IMR-90 (cell line): Measurements from ENCODE around the gene OR6S1. TPM values are rescaled to one million over a fixed set of nuclear protein-coding genes. Genes with fewer than 3 reads are reported as not detected.

ENCODE experiments used
- ATAC-seq: fragments of 200-7000 bp; cut with Tn5 transposase; 2 replicates; pipeline ENCODE4 v1.9.1; 2020; ENCODE audit warnings: low read depth, mild to moderate bottlenecking, moderate library complexity
- BruUV-seq: library from RNA; stranded (reverse); fragments of 400-500 nt; replicated peaks from 2 replicates; lab custom pipeline; 2021; lab: Mats Ljungman, UMichigan
- CTCF ChIA-PET: fragments of 300-600 bp; formaldehyde crosslinking; extraction: SDS; loops from one replicate; lab custom pipeline; 2021; ENCODE audit warnings: antibody characterized with exemption; lab: Yijun Ruan, JAX
- POLR2A ChIA-PET: fragments of 300-600 bp; sonication (Branson Sonifier 250); formaldehyde crosslinking; loops from one replicate; lab custom pipeline; 2022; ENCODE audit warnings: antibody characterized with exemption; ENCODE audit not compliant: unreplicated experiment; lab: Charles Lee
- DNase-seq: peaks from one replicate; pipeline ENCODE4 v3.0.0; 2013
- H2AFZ ChIP-seq: replicated peaks from 2 replicates; pipeline ENCODE3; 2013; ENCODE audit warnings: low read length, mild to moderate bottlenecking; ENCODE audit not compliant: poor library complexity
- H2AK5ac ChIP-seq: 2 replicates; pipeline ENCODE4 v1.6.1; 2013; ENCODE audit warnings: low read depth, low read length, inconsistent platforms
- H2AK9ac ChIP-seq: replicated peaks from 2 replicates; pipeline ENCODE3; 2013; ENCODE audit warnings: mild to moderate bottlenecking, low read depth, low read length, moderate library complexity; ENCODE audit not compliant: poor library complexity
- H2BK120ac ChIP-seq: 2 replicates; pipeline ENCODE4 v1.6.1; 2013; ENCODE audit warnings: low read depth, low read length, inconsistent platforms
- H2BK15ac ChIP-seq: 3 replicates; pipeline ENCODE4 v1.6.1; 2013; ENCODE audit warnings: low read depth, low read length, inconsistent platforms
- H2BK20ac ChIP-seq: 2 replicates; pipeline ENCODE4 v1.6.1; 2013; ENCODE audit warnings: low read depth, mild to moderate bottlenecking, inconsistent platforms, low read length, moderate library complexity
- H2BK5ac ChIP-seq: 2 replicates; pipeline ENCODE4 v1.6.1; 2013; ENCODE audit warnings: mild to moderate bottlenecking, low read depth, low read length, inconsistent platforms; ENCODE audit not compliant: poor library complexity, severe bottlenecking
- H3K14ac ChIP-seq: replicated peaks from 2 replicates; pipeline ENCODE4 v1.6.1; 2013; ENCODE audit warnings: low read depth, low read length, inconsistent platforms
- H3K18ac ChIP-seq: 2 replicates; pipeline ENCODE4 v1.6.1; 2013; ENCODE audit warnings: low read depth, low read length, control low read depth
- H3K23ac ChIP-seq: 2 replicates; pipeline ENCODE4 v1.6.1; 2013; ENCODE audit warnings: low read depth, low read length, inconsistent platforms
- H3K27ac ChIP-seq: 2 replicates; pipeline ENCODE4 v1.5.1; 2013; ENCODE audit warnings: mild to moderate bottlenecking, control low read depth, low read length; ENCODE audit not compliant: insufficient read depth
- H3K27me3 ChIP-seq: 2 replicates; pipeline ENCODE4 v1.6.1; 2013; ENCODE audit warnings: low read length; ENCODE audit not compliant: control insufficient read depth, insufficient read depth
- H3K36me3 ChIP-seq: 2 replicates; pipeline ENCODE4 v1.6.1; 2013; ENCODE audit warnings: low read length, mixed read lengths; ENCODE audit not compliant: control insufficient read depth, insufficient read depth
- H3K4ac ChIP-seq: 2 replicates; pipeline ENCODE4 v1.6.1; 2013; ENCODE audit warnings: low read depth, low read length, inconsistent platforms
- H3K4me1 ChIP-seq: 2 replicates; pipeline ENCODE4 v1.6.1; 2013; ENCODE audit warnings: low read length, mixed read lengths; ENCODE audit not compliant: control insufficient read depth, insufficient read depth
- H3K4me2 ChIP-seq: 2 replicates; pipeline ENCODE4 v1.6.1; 2013; ENCODE audit warnings: low read depth, mild to moderate bottlenecking, control low read depth, low read length, moderate library complexity
- H3K4me3 ChIP-seq: 2 replicates; pipeline ENCODE4 v1.5.1; 2013; ENCODE audit warnings: low read depth, mild to moderate bottlenecking, control low read depth, low read length, moderate library complexity; ENCODE audit not compliant: insufficient read depth
- H3K56ac ChIP-seq: 2 replicates; pipeline ENCODE4 v1.6.1; 2013; ENCODE audit warnings: low read length, inconsistent platforms; ENCODE audit not compliant: insufficient read depth; ENCODE audit errors: extremely low read depth
- H3K79me1 ChIP-seq, 2 experiments: 2 replicates each; pipeline ENCODE4 v1.6.1; 2013; ENCODE audit warnings: low read length in 2 of 2, inconsistent platforms in 1 of 2, low read depth in 1 of 2
- H3K9ac ChIP-seq: 2 replicates; pipeline ENCODE4 v1.6.1; 2013; ENCODE audit warnings: low read depth, low read length, control low read depth
- H3K9me1 ChIP-seq: 2 replicates; pipeline ENCODE4 v1.6.1; 2013; ENCODE audit warnings: low read length, inconsistent platforms; ENCODE audit not compliant: insufficient read depth
- H3K9me3 ChIP-seq: 2 replicates; pipeline ENCODE4 v1.6.1; 2013; ENCODE audit warnings: low read length; ENCODE audit not compliant: control insufficient read depth, insufficient read depth
- H4K20me1 ChIP-seq: 2 replicates; pipeline ENCODE4 v1.6.1; 2013; ENCODE audit warnings: low read length, inconsistent platforms; ENCODE audit not compliant: insufficient read depth
- H4K5ac ChIP-seq: 2 replicates; pipeline ENCODE4 v1.6.1; 2013; ENCODE audit warnings: mild to moderate bottlenecking, low read depth, low read length, control low read depth
- H4K8ac ChIP-seq, 2 experiments: 2 replicates each; pipeline ENCODE4 v1.6.1; 2013; ENCODE audit warnings: low read depth in 2 of 2, low read length in 2 of 2, control low read depth in 1 of 2, inconsistent platforms in 1 of 2
- H4K91ac ChIP-seq: 2 replicates; pipeline ENCODE4 v1.6.1; 2013; ENCODE audit warnings: low read depth, low read length, inconsistent platforms; ENCODE audit not compliant: insufficient read depth
- BHLHE40 ChIP-seq: fragments of 150-350 bp; IDR thresholded peaks from 2 replicates; pipeline ENCODE4 v1.6.1; 2016; ENCODE audit warnings: mild to moderate bottlenecking, low read depth, low read length
- CEBPB ChIP-seq: IDR thresholded peaks from 2 replicates; pipeline ENCODE4 v1.6.1; 2012; ENCODE audit warnings: low read depth, low read length, improper control_type of control experiment
- CHD1 ChIP-seq: IDR thresholded peaks from 2 replicates; pipeline ENCODE4 v1.6.1; 2012; ENCODE audit warnings: low read depth, low read length, improper control_type of control experiment
- POLR2A ChIP-seq: IDR thresholded peaks from 2 replicates; pipeline ENCODE4 v1.6.1; 2012; ENCODE audit warnings: mild to moderate bottlenecking, low read depth, low read length
- RAD21 ChIP-seq: IDR thresholded peaks from 2 replicates; pipeline ENCODE4 v1.6.1; 2012; ENCODE audit warnings: low read length, improper control_type of control experiment
- RCOR1 ChIP-seq: IDR thresholded peaks from 2 replicates; pipeline ENCODE4 v1.6.1; 2012; ENCODE audit warnings: mild to moderate bottlenecking, low read length, improper control_type of control experiment; ENCODE audit not compliant: insufficient replicate concordance
- SMC3 ChIP-seq: fragments of 150-350 bp; IDR thresholded peaks from 2 replicates; pipeline ENCODE4 v1.6.1; 2016; ENCODE audit warnings: low read depth, mild to moderate bottlenecking, antibody characterized with exemption, low read length, moderate library complexity
- WGBS, 2 experiments: methylation state at CpG; one replicate each; pipeline versions ENCODE4 v1.1.5 to v1.1.7; 2013; ENCODE audit warnings: missing lambda C conversion rate in 2 of 2; ENCODE audit not compliant: insufficient read length in 1 of 2; ENCODE audit errors: extremely low coverage in 2 of 2; 5-methylcytosine and 5-hydroxymethylcytosine counted together
- dilution Hi-C: fragments of 300-500 bp; cut with HindIII; formaldehyde crosslinking; loops from one replicate; pipeline ENCODE4 v1.14.3; 2018; ENCODE audit warnings: low sequenced_read_pairs; ENCODE audit not compliant: unreplicated experiment
- in situ Hi-C: fragments of 300-500 bp; cut with MboI; formaldehyde crosslinking; loops from 3 replicates; pipeline ENCODE4 v1.14.3; 2019; ENCODE audit warnings: low sequenced_read_pairs, inconsistent platforms, mixed read lengths
- intact Hi-C: fragments of 100-400 bp; cut with micrococcal nuclease; formaldehyde crosslinking; loops from 2 replicates; pipeline ENCODE4 v1.10.0; 2022
- polyA plus RNA-seq, 3 experiments: library from polyadenylated mRNA; depleted of rRNA; stranded (reverse); fragments of >200 nt; gene quantifications; 2 replicates each; pipeline ENCODE4 v1.2.3, GENCODE V29; 2012; ENCODE audit warnings: low replicate concordance in 1 of 3
- total RNA-seq: library from RNA; depleted of rRNA; stranded (reverse); fragments of >200 nt; gene quantifications from 2 replicates; pipeline ENCODE4 v1.2.3, GENCODE V29; 2012
- TF ChIP-seq, protein P1 (sequence below): conservative IDR thresholded peaks from 2 replicates; pipeline ENCODE4 v1.5.1; 2012; ENCODE audit warnings: mild to moderate bottlenecking, low read depth, low read length, improper control_type of control experiment

OR6S1 gene
- total and polyA plus RNA-seq, 2 of the 4 experiments (the other 2 are of a cell fraction) = not detected

DNA sequence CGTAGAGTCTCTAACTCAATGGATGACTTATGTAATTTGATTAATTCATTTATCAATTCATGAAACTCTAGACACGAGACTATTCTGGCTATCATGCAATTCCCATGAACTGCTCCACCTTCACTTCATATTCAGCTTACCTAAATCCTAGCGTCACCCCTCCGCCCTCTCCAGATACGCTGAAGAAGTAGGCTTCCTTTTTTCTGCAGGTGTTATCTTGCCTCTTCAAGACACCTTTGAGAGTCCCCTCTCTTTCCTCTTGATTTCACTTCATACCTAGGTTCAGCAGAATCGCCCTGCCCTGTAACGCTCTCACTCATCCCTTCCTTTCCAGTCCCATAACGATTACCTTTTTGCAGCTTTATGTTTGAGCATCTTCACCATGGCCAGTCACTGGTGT lies 38.9 kb upstream of the OR6S1 start:
- Histone ChIP-seq H4K20me1 (peaks cover 6% of the 10 kb centered on the region), H3K56ac (no peak overlapping the region), H2BK15ac (no peak overlapping the region), H4K91ac (no peak overlapping the region), H2AK5ac (no peak overlapping the region), H3K9me1 (peaks cover 4% of the 10 kb centered on the region; the same call in 1 of the 2 replicates), H3K4me3 (no peak overlapping the region), H2BK20ac (no peak overlapping the region), H3K79me1 (no peaks in the 10 kb centered on the region), H4K5ac (no peak overlapping the region), H2BK120ac (no peak overlapping the region), H3K36me3 (no peaks in the 10 kb centered on the region), H3K4me2 (no peak overlapping the region; the same call in 1 of the 2 replicates), H3K14ac (no peak overlapping the region), H2AK9ac (no peak overlapping the region), H3K9me3 (no peaks in the 10 kb centered on the region), H3K9ac (no peak overlapping the region), H3K23ac (no peak overlapping the region), H3K4me1 (no peaks in the 10 kb centered on the region), H3K27ac (no peak overlapping the region), H4K8ac (no peak overlapping the region), H3K4ac (no peak overlapping the region), H3K27me3 (no peaks in the 10 kb centered on the region; the same call in 1 of the 2 replicates), H3K18ac (no peak overlapping the region), H2BK5ac (no peak overlapping the region), H2AFZ (peak overlapping the region; percentile 91)
- 52% methylated on average over 4 of the region's 8 CpGs; no CpG with 5 or more reads in 1 of the 2 experiments for WGBS, 2 experiments
- dilution Hi-C loops = no loop called here
- no TSS peak for BruUV-seq
- intact Hi-C loops = loop anchor here (5.0 kb wide), 1 partner anchor 422 kb away; the partner anchor contains the start of gene TMEM253
- in situ Hi-C loops = loop anchor here (5.0 to 10.0 kb wide), 3 partner anchors 48 to 356 kb away; partner anchors contain the start of gene TEP1
- CTCF ChIA-PET = no interaction called here
- DNase-seq (no peak), ATAC-seq (no peak)
- TF ChIP-seq BHLHE40 = no peak
- no peak for TF ChIP-seq RCOR1
- TF ChIP-seq RAD21 = no peak
- no peak for TF ChIP-seq CHD1
- TF ChIP-seq, protein P1, sequence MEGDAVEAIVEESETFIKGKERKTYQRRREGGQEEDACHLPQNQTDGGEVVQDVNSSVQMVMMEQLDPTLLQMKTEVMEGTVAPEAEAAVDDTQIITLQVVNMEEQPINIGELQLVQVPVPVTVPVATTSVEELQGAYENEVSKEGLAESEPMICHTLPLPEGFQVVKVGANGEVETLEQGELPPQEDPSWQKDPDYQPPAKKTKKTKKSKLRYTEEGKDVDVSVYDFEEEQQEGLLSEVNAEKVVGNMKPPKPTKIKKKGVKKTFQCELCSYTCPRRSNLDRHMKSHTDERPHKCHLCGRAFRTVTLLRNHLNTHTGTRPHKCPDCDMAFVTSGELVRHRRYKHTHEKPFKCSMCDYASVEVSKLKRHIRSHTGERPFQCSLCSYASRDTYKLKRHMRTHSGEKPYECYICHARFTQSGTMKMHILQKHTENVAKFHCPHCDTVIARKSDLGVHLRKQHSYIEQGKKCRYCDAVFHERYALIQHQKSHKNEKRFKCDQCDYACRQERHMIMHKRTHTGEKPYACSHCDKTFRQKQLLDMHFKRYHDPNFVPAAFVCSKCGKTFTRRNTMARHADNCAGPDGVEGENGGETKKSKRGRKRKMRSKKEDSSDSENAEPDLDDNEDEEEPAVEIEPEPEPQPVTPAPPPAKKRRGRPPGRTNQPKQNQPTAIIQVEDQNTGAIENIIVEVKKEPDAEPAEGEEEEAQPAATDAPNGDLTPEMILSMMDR = no peak
- TF ChIP-seq SMC3 = no peak
- no peak for TF ChIP-seq POLR2A
- TF ChIP-seq CEBPB = no peak
- POLR2A ChIA-PET = no interaction called here
